Neural crest cell (in vitro differentiated cells): ENCODE results near the gene ELF4. TPM values are rescaled to one million over a fixed set of nuclear protein-coding genes. Genes with fewer than 3 reads are reported as not detected.
A peak's percentile ranks its signal among the peaks of the same experiment; 100 is the strongest.

Source experiments
- DNase-seq: peaks from one replicate; pipeline ENCODE4 v3.0.0; 2021; ENCODE audit warnings: low read depth, mixed read lengths, low spot score
- H3K27ac Mint-ChIP-seq: one replicate; pipeline ENCODE4 v1.8.0; 2021; ENCODE audit warnings: mild to moderate bottlenecking, mixed read lengths; ENCODE audit not compliant: unreplicated experiment
- H3K27me3 Mint-ChIP-seq: 2 replicates; pipeline ENCODE4 v1.8.0; 2021; ENCODE audit warnings: low read depth, mild to moderate bottlenecking, mixed read lengths
- H3K36me3 Mint-ChIP-seq: 2 replicates; pipeline ENCODE4 v1.8.0; 2021; ENCODE audit warnings: low read depth, mild to moderate bottlenecking, mixed read lengths
- H3K4me1 Mint-ChIP-seq: 2 replicates; pipeline ENCODE4 v1.8.0; 2021; ENCODE audit warnings: mixed read lengths
- H3K4me3 Mint-ChIP-seq: one replicate; pipeline ENCODE4 v1.8.0; 2021; ENCODE audit warnings: mild to moderate bottlenecking, mixed read lengths
- H3K9me3 Mint-ChIP-seq: 2 replicates; pipeline ENCODE4 v1.8.0; 2021; ENCODE audit warnings: mixed read lengths
- total RNA-seq: library from RNA; stranded (reverse); gene quantifications from 2 replicates; pipeline ENCODE4 v1.2.1, GENCODE V29; 2021
- TF ChIP-seq, protein P1 (sequence below): fragments of 200-600 bp; sonication (generic); conservative IDR thresholded peaks from 2 replicates; pipeline ENCODE4 v1.5.0; 2021; ENCODE audit warnings: antibody characterized with exemption, mild to moderate bottlenecking

The ELF4 gene
- total RNA-seq, 1 donor from 2014 or later: 0.86 TPM

DNA sequence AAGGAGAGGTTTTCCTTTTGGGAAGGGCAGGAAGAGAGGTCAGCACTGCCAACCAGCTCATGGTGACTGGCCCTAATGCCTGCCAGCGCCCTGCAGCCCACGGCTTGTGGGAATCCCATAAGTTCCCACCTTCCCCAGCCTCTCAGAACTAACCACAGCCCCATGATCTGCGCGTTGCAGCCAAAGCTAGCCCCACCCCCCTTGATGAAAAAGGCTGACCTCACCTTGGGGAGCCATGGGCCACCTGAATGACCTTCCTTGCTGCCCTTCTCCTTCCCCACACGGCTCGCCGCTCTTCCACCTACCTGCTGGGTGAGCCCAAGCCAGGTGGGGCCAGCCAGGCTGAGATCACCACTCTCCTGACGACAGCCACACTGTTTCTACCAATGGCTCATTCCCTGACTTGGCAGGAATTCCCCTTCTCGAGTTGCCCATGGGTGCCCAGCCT lies 3.9 kb upstream of the ELF4 start:
- H3K4me1 Mint-ChIP-seq: peaks cover 5% of the 10 kb centered on the region
- DNase-seq: no peak
- TF ChIP-seq, protein P1, sequence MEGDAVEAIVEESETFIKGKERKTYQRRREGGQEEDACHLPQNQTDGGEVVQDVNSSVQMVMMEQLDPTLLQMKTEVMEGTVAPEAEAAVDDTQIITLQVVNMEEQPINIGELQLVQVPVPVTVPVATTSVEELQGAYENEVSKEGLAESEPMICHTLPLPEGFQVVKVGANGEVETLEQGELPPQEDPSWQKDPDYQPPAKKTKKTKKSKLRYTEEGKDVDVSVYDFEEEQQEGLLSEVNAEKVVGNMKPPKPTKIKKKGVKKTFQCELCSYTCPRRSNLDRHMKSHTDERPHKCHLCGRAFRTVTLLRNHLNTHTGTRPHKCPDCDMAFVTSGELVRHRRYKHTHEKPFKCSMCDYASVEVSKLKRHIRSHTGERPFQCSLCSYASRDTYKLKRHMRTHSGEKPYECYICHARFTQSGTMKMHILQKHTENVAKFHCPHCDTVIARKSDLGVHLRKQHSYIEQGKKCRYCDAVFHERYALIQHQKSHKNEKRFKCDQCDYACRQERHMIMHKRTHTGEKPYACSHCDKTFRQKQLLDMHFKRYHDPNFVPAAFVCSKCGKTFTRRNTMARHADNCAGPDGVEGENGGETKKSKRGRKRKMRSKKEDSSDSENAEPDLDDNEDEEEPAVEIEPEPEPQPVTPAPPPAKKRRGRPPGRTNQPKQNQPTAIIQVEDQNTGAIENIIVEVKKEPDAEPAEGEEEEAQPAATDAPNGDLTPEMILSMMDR: no peak
- no peak overlapping the region for H3K27ac Mint-ChIP-seq
- H3K4me3 Mint-ChIP-seq: no peak overlapping the region
- H3K27me3 Mint-ChIP-seq: peaks cover 37% of the 10 kb centered on the region
- no peaks in the 10 kb centered on the region for H3K9me3 Mint-ChIP-seq
- no peaks in the 10 kb centered on the region for H3K36me3 Mint-ChIP-seq

DNA sequence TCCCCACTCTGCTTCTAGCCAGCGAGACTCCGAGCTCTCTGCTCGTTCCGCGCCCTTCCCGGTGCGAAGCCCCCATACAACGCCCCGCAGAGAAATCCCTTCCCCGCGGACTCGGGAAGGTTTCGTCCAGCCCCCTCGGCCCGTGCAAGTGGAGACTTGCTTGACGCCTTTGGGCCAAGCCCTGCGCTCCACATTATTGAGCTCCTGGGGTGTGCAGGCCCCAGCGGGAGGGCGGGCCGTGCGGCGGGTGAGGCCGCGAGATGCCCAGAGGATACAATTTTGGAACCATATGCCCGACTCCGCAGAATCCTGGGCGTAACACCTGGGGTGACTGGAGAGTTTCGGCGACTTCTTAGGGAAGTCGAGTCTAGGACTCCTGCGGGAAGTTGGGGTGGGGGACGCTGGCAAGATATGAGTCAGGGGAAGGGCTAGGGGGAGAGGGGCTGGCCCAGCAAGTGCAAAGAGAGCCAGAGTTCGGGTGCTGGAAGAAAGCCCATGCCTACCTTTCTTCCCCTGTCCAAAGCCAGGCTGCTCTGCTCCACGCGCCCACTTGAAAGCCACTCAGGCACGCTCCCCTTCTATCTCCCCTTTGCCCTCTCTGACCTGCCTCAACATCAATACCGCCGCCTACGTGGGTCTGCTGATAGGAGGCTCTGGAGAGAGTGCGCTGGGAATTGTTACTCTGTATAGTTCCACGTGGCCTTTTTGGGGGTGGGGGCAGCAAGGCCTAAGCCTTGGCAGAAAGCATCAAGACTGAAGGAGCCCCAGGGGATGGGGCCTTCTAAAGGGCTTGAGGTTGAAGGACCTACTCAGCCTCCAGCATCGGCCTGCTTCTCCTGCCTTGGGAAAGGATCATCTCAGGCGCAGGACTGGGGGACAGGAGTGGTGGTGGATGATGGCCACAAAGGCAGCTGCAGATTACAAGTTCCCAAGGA lies 1.2 kb upstream of the ELF4 start:
- H3K4me1 Mint-ChIP-seq: peaks cover 1% of the 10 kb centered on the region
- no peak overlapping the region for H3K27ac Mint-ChIP-seq
- TF ChIP-seq, protein P1: no peak
- peak overlapping the region; percentile 80 for H3K4me3 Mint-ChIP-seq
- no peaks in the 10 kb centered on the region for H3K36me3 Mint-ChIP-seq
- no peaks in the 10 kb centered on the region for H3K9me3 Mint-ChIP-seq
- DNase-seq: no peak
- H3K27me3 Mint-ChIP-seq: peaks cover 49% of the 10 kb centered on the region

DNA sequence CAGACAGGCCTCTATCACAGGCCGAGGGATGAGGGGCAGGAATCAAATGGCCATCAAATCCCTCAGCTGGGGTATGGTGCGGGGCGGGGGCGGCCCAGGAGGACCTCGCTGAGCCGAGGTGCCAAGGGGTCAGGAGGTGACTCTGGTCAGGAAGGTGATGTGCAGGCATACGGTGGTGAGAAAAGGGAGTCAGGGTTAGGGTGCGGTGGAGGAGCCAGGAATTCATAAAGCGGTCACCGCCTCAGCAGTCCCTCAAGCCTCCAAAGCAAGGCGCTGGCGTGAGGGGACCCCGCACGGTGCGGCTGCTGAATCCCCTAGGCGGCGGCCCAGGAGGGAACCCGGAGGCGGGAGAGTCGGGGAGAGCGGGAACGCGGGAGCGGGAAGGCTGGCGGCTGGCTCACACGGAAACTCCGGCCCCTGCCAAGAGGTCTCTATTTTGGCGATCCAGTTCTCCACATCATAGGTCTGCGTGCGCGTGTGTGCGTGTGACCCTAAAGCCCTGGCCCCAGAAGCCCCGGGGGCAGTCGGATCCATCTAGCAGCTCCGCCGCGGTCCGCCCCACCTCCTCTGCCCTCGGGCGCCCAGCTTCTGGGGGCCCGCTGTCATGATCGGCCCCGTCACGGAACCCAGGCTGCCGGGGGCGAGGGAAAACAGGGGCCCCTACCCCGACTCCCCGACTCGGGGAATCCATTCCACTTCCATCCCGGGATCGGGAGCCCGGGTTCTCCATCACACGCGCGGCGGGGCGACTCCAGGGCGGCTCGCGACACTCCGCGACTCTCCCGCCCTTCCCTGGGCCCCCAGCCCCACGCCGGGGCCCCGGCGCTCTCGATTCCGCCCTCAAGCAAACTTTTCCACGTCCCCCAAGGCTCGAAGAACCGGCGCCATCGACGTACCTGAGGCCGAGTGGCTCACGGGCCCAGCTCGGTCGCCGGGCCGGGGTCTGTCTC lies 593 bp downstream of the ELF4 start:
- no peak overlapping the region for H3K4me3 Mint-ChIP-seq
- no peaks in the 10 kb centered on the region for H3K36me3 Mint-ChIP-seq

GRCh38 chrX:130108647-130109428 lies 1.5 kb downstream of the ELF4 start:
- Mint-ChIP-seq H3K9me3 (no peaks in the 10 kb centered on the region), H3K4me1 (peaks cover 16% of the 10 kb centered on the region), H3K36me3 (no peaks in the 10 kb centered on the region), H3K27ac (no peak overlapping the region), H3K27me3 (peaks cover 50% of the 10 kb centered on the region), H3K4me3 (no peak overlapping the region)
- TF ChIP-seq, protein P1: no peak
- DNase-seq: no peak

More for the DNA sequence above, 593 bp downstream of the ELF4 start:
- Mint-ChIP-seq H3K9me3 (no peaks in the 10 kb centered on the region), H3K27ac (no peak overlapping the region), H3K27me3 (peaks cover 59% of the 10 kb centered on the region), H3K4me1 (peaks cover 16% of the 10 kb centered on the region)
- DNase-seq: no peak
- TF ChIP-seq, protein P1: no peak

- H3K36me3 Mint-ChIP-seq: no peaks in the 10 kb centered on the region
- no peaks in the 10 kb centered on the region for H3K9me3 Mint-ChIP-seq
- no peak overlapping the region for H3K27ac Mint-ChIP-seq
- peaks cover 38% of the 10 kb centered on the region for H3K27me3 Mint-ChIP-seq
- DNase-seq: no peak
- H3K4me1 Mint-ChIP-seq: peaks cover 16% of the 10 kb centered on the region
- TF ChIP-seq, protein P1: no peak
- H3K4me3 Mint-ChIP-seq: no peak overlapping the region
These were observed 4.2 kb downstream of the ELF4 start for GRCh38 chrX:130106071-130106470.
